HEK293 (cell line): ENCODE results near the gene TMPRSS6.

Source experiments
- HOXC10 ChIP-seq: sonication (generic); formaldehyde crosslinking; IDR thresholded peaks from 2 replicates; pipeline ENCODE4 v1.8.1; 2023; ENCODE audit warnings: mild to moderate bottlenecking, missing genetic modification reagents
- KLF16 ChIP-seq: fragments of 450-650 bp; formaldehyde crosslinking; IDR thresholded peaks from 2 replicates; pipeline ENCODE4 v1.5.1; 2017; ENCODE audit warnings: missing biosample characterization, missing genetic modification characterization
- ZFP37 ChIP-seq: fragments of 450-650 bp; formaldehyde crosslinking; IDR thresholded peaks from 2 replicates; pipeline ENCODE4 v1.5.1; 2016; ENCODE audit warnings: missing biosample characterization, missing genetic modification characterization
- ZNF133 ChIP-seq: fragments of 450-650 bp; formaldehyde crosslinking; IDR thresholded peaks from 2 replicates; pipeline ENCODE4 v1.5.1; 2016; ENCODE audit warnings: missing biosample characterization, missing genetic modification characterization
- ZNF157 ChIP-seq: fragments of 450-650 bp; formaldehyde crosslinking; IDR thresholded peaks from 2 replicates; pipeline ENCODE4 v1.5.1; 2016; ENCODE audit warnings: missing biosample characterization, missing genetic modification characterization
- ZNF223 ChIP-seq: fragments of 450-650 bp; formaldehyde crosslinking; IDR thresholded peaks from 2 replicates; pipeline ENCODE4 v1.5.1; 2016; ENCODE audit warnings: missing biosample characterization, missing genetic modification characterization
- ZNF423 ChIP-seq: fragments of 450-650 bp; formaldehyde crosslinking; IDR thresholded peaks from 2 replicates; pipeline ENCODE4 v1.5.1; 2016; ENCODE audit warnings: missing biosample characterization, missing genetic modification characterization
- ZNF433 ChIP-seq: fragments of 450-650 bp; formaldehyde crosslinking; IDR thresholded peaks from 2 replicates; pipeline ENCODE4 v1.5.1; 2016; ENCODE audit warnings: missing biosample characterization, missing genetic modification characterization, low read depth
- ZNF658 ChIP-seq: fragments of 450-650 bp; formaldehyde crosslinking; IDR thresholded peaks from 2 replicates; pipeline ENCODE4; 2016; ENCODE audit warnings: missing biosample characterization, missing genetic modification characterization
- ZSCAN16 ChIP-seq: fragments of 450-650 bp; formaldehyde crosslinking; IDR thresholded peaks from 2 replicates; pipeline ENCODE4 v1.5.1; 2016; ENCODE audit warnings: missing biosample characterization, missing genetic modification characterization
- TF ChIP-seq, protein P1 (sequence below): fragments of 450-650 bp; formaldehyde crosslinking; IDR thresholded peaks from 2 replicates; pipeline ENCODE4 v1.5.1; 2016; ENCODE audit warnings: missing biosample characterization, missing genetic modification characterization
- TF ChIP-seq, protein P2 (sequence below): fragments of 450-650 bp; formaldehyde crosslinking; IDR thresholded peaks from 2 replicates; pipeline ENCODE4 v1.5.1; 2016; ENCODE audit warnings: missing biosample characterization, missing genetic modification characterization, borderline replicate concordance

GRCh38 chr22:37109242-37109917 is at the start of gene TMPRSS6:
- TF ChIP-seq, protein P1, sequence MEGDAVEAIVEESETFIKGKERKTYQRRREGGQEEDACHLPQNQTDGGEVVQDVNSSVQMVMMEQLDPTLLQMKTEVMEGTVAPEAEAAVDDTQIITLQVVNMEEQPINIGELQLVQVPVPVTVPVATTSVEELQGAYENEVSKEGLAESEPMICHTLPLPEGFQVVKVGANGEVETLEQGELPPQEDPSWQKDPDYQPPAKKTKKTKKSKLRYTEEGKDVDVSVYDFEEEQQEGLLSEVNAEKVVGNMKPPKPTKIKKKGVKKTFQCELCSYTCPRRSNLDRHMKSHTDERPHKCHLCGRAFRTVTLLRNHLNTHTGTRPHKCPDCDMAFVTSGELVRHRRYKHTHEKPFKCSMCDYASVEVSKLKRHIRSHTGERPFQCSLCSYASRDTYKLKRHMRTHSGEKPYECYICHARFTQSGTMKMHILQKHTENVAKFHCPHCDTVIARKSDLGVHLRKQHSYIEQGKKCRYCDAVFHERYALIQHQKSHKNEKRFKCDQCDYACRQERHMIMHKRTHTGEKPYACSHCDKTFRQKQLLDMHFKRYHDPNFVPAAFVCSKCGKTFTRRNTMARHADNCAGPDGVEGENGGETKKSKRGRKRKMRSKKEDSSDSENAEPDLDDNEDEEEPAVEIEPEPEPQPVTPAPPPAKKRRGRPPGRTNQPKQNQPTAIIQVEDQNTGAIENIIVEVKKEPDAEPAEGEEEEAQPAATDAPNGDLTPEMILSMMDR (tag by site-specific recombination) = no peak
- no peak for TF ChIP-seq ZNF658 (tag by site-specific recombination)
- TF ChIP-seq ZFP37 (tag by site-specific recombination) = no peak
- TF ChIP-seq ZNF157 (tag by site-specific recombination) = no peak
- no peak for TF ChIP-seq ZSCAN16 (tag by site-specific recombination)
- TF ChIP-seq ZNF433 (tag by site-specific recombination) = no peak
- TF ChIP-seq KLF16 (tag by site-specific recombination) = no peak
- no peak for TF ChIP-seq HOXC10
- TF ChIP-seq, protein P2, sequence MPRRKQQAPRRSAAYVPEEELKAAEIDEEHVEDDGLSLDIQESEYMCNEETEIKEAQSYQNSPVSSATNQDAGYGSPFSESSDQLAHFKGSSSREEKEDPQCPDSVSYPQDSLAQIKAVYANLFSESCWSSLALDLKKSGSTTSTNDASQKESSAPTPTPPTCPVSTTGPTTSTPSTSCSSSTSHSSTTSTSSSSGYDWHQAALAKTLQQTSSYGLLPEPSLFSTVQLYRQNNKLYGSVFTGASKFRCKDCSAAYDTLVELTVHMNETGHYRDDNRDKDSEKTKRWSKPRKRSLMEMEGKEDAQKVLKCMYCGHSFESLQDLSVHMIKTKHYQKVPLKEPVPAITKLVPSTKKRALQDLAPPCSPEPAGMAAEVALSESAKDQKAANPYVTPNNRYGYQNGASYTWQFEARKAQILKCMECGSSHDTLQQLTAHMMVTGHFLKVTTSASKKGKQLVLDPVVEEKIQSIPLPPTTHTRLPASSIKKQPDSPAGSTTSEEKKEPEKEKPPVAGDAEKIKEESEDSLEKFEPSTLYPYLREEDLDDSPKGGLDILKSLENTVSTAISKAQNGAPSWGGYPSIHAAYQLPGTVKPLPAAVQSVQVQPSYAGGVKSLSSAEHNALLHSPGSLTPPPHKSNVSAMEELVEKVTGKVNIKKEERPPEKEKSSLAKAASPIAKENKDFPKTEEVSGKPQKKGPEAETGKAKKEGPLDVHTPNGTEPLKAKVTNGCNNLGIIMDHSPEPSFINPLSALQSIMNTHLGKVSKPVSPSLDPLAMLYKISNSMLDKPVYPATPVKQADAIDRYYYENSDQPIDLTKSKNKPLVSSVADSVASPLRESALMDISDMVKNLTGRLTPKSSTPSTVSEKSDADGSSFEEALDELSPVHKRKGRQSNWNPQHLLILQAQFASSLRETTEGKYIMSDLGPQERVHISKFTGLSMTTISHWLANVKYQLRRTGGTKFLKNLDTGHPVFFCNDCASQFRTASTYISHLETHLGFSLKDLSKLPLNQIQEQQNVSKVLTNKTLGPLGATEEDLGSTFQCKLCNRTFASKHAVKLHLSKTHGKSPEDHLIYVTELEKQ = no peak
- TF ChIP-seq ZNF223 = no peak
- TF ChIP-seq ZNF133 = no peak
- TF ChIP-seq ZNF423 = no peak
